Measurements from ENCODE around the gene TEX12.
"Not testable (repeated sequence)": the region's sequence is repeated elsewhere in the genome, so short reads cannot be mapped to it uniquely, and the experiment has no call there.

Gene TEX12

GRCh38 chr11:112199101-112199500, 31.9 kb downstream of the TEX12 start:
- H3K27me3 Mint-ChIP-seq; H3K36me3 Mint-ChIP-seq (ENCODE audit: insufficient read depth); DNase-seq (ENCODE audit: low spot score in 2 of 2); H3K4me3 Mint-ChIP-seq; ATAC-seq (replicated peaks; ENCODE audit: extremely low read depth, poor library complexity, severe bottlenecking); H3K9me3 Mint-ChIP-seq; H3K27ac Mint-ChIP-seq (ENCODE audit: low read depth); H3K4me1 Mint-ChIP-seq: not testable (repeated sequence)

DNA sequence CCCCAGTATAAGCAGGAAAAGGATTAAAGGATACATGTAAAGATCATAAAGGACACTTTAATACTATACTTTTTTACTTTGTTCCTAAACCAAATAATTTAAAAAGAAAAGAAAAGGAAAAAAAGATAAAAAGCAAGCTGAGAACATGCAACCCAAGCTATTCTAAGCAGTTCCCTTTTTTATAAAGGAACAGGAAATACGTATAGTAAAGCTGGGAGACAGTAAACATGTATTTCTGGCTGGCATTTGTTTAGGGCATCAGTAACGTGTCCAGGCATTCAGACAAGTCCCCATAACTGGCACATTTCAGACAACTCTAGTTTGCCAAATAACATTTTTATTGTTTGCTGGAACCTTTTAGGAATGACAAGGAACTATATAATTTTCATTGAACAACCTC, 33.1 kb downstream of the TEX12 start:
- Mint-ChIP-seq H3K27me3 (no peaks in the 10 kb centered on the region), H3K27ac (ENCODE audit: low read depth) (no peak overlapping the region), H3K4me3 (no peak overlapping the region), H3K4me1 (no peaks in the 10 kb centered on the region), H3K9me3 (no peaks in the 10 kb centered on the region), H3K36me3 (ENCODE audit: insufficient read depth) (no peaks in the 10 kb centered on the region)
- DNase-seq (ENCODE audit: low spot score in 2 of 2) (no peak), ATAC-seq (replicated peaks; ENCODE audit: extremely low read depth, poor library complexity, severe bottlenecking) (no peak)

DNA sequence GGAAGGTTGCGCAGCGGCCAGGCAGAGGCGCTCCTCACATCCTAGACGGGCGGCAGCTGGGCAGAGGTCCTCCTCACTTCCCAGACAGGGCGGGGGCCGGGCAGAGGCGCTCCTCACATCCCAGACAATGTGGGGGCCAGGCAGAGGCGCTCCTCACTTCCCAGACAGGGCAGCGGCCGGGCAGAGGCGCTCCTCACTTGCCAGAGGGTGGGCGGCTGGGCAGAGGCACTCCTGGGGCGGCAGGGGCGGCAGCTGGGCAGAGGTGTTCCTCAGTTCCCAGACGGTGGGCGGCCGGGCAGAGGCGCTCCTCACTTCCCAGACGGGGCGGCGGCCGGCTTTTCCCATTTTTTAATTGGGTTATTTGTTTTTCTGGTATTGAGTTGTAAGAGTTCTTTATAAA, 38.9 kb downstream of the TEX12 start:
- H3K27me3 Mint-ChIP-seq, result peaks cover 17% of the 10 kb centered on the region
- ATAC-seq (replicated peaks; ENCODE audit: extremely low read depth, poor library complexity, severe bottlenecking) (no peak), DNase-seq (ENCODE audit: low spot score in 2 of 2) (no peak)
- H3K4me3 Mint-ChIP-seq, result no peak overlapping the region
- no peaks in the 10 kb centered on the region for H3K9me3 Mint-ChIP-seq
- no peak overlapping the region for H3K27ac Mint-ChIP-seq (ENCODE audit: low read depth)
- H3K36me3 Mint-ChIP-seq (ENCODE audit: insufficient read depth), result no peaks in the 10 kb centered on the region
- no peaks in the 10 kb centered on the region for H3K4me1 Mint-ChIP-seq

DNA sequence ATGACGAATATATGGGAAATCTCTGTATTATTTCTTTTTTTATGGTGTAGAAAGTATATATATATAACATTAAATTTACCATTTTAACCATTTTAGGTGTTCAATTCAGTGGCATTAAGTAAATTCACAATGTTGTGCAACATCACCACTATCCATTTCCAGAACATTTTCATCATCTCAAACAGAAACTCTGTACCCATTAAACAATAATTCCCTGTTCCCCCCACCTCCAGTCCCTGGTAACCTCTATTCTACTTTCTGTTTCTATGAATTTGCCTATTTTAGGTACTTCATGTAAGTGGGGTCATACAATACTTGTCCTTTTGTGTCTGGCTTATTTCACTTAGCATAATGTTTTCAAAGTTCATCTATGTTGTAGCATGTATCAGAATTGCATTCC, 43.7 kb downstream of the TEX12 start:
- Mint-ChIP-seq H3K27me3 (peaks cover 17% of the 10 kb centered on the region), H3K4me1 (peaks cover 6% of the 10 kb centered on the region), H3K36me3 (ENCODE audit: insufficient read depth) (no peaks in the 10 kb centered on the region), H3K9me3 (no peaks in the 10 kb centered on the region), H3K4me3 (no peak overlapping the region), H3K27ac (ENCODE audit: low read depth) (no peak overlapping the region)
- ATAC-seq (replicated peaks; ENCODE audit: extremely low read depth, poor library complexity, severe bottlenecking) (no peak), DNase-seq (ENCODE audit: low spot score in 2 of 2) (no peak)

GRCh38 chr11:112211536-112211935, 44.4 kb downstream of the TEX12 start:
- ATAC-seq (replicated peaks; ENCODE audit: extremely low read depth, poor library complexity, severe bottlenecking), result no peak
- H3K4me1 Mint-ChIP-seq, result peaks cover 6% of the 10 kb centered on the region
- H3K9me3 Mint-ChIP-seq, result no peaks in the 10 kb centered on the region
- peaks cover 17% of the 10 kb centered on the region for H3K27me3 Mint-ChIP-seq
- H3K36me3 Mint-ChIP-seq (ENCODE audit: insufficient read depth), result no peaks in the 10 kb centered on the region
- no peak overlapping the region for H3K27ac Mint-ChIP-seq (ENCODE audit: low read depth)
- no peak for DNase-seq (ENCODE audit: low spot score in 2 of 2)
- H3K4me3 Mint-ChIP-seq, result no peak overlapping the region

GRCh38 chr11:112212290-112212689, 45.1 kb downstream of the TEX12 start:
- Mint-ChIP-seq H3K36me3 (ENCODE audit: insufficient read depth) (no peaks in the 10 kb centered on the region), H3K4me1 (peaks cover 6% of the 10 kb centered on the region), H3K27me3 (peaks cover 17% of the 10 kb centered on the region), H3K9me3 (no peaks in the 10 kb centered on the region), H3K4me3 (no peak overlapping the region), H3K27ac (ENCODE audit: low read depth) (no peak overlapping the region)
- no peak for ATAC-seq (replicated peaks; ENCODE audit: extremely low read depth, poor library complexity, severe bottlenecking)
- no peak for DNase-seq (ENCODE audit: low spot score in 2 of 2)

GRCh38 chr11:112212710-112213109, 45.5 kb downstream of the TEX12 start:
- Mint-ChIP-seq H3K27ac (ENCODE audit: low read depth) (no peak overlapping the region), H3K4me3 (no peak overlapping the region), H3K36me3 (ENCODE audit: insufficient read depth) (no peaks in the 10 kb centered on the region), H3K4me1 (peaks cover 6% of the 10 kb centered on the region), H3K9me3 (no peaks in the 10 kb centered on the region), H3K27me3 (peaks cover 17% of the 10 kb centered on the region)
- DNase-seq (ENCODE audit: low spot score in 2 of 2), result no peak
- ATAC-seq (replicated peaks; ENCODE audit: extremely low read depth, poor library complexity, severe bottlenecking), result no peak

DNA sequence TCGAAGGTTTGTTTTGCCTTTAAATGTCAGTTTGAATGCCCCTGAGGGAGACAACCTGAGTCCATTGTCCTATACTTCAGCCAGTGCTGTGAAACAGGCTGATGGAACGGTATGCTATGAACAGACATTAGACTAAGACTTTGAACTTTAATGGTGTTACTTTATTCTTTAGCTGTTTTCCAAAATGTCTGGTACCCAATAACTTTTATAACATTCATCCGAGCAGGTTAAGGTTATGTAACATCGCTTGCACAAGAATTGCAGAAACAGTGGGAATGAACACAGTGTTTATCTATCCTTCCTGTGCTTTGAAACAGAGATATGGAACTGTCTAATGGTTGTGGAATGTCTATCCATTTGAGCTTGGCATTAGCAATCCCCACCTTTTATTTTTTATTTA, 46.6 kb downstream of the TEX12 start:
- no peak overlapping the region for H3K4me3 Mint-ChIP-seq
- DNase-seq (ENCODE audit: low spot score in 2 of 2), result no peak
- no peak for ATAC-seq (replicated peaks; ENCODE audit: extremely low read depth, poor library complexity, severe bottlenecking)
- H3K36me3 Mint-ChIP-seq (ENCODE audit: insufficient read depth), result peaks cover 1% of the 10 kb centered on the region
- no peak overlapping the region for H3K27ac Mint-ChIP-seq (ENCODE audit: low read depth)
- peaks cover 6% of the 10 kb centered on the region for H3K4me1 Mint-ChIP-seq
- H3K27me3 Mint-ChIP-seq, result peaks cover 15% of the 10 kb centered on the region
- H3K9me3 Mint-ChIP-seq, result no peaks in the 10 kb centered on the region

GRCh38 chr11:112215621-112216020, 48.4 kb downstream of the TEX12 start:
- DNase-seq (ENCODE audit: low spot score in 2 of 2) (no peak), ATAC-seq (replicated peaks; ENCODE audit: extremely low read depth, poor library complexity, severe bottlenecking) (no peak)
- Mint-ChIP-seq H3K27ac (ENCODE audit: low read depth) (no peak overlapping the region), H3K9me3 (no peaks in the 10 kb centered on the region), H3K27me3 (no peaks in the 10 kb centered on the region), H3K4me1 (peaks cover 11% of the 10 kb centered on the region), H3K4me3 (no peak overlapping the region), H3K36me3 (ENCODE audit: insufficient read depth) (peaks cover 1% of the 10 kb centered on the region)

GRCh38 chr11:112216561-112217105, 49.5 kb downstream of the TEX12 start:
- Mint-ChIP-seq H3K27ac (ENCODE audit: low read depth) (no peak overlapping the region), H3K27me3 (no peaks in the 10 kb centered on the region), H3K4me3 (no peak overlapping the region), H3K9me3 (no peaks in the 10 kb centered on the region), H3K4me1 (peaks cover 8% of the 10 kb centered on the region), H3K36me3 (ENCODE audit: insufficient read depth) (peaks cover 1% of the 10 kb centered on the region)
- no peak for DNase-seq (ENCODE audit: low spot score in 2 of 2)
- ATAC-seq (replicated peaks; ENCODE audit: extremely low read depth, poor library complexity, severe bottlenecking), result no peak

GRCh38 chr11:112219476-112220232, 52.5 kb downstream of the TEX12 start:
- DNase-seq (ENCODE audit: low spot score in 2 of 2) (peak; percentile 15 to 46), ATAC-seq (replicated peaks; ENCODE audit: extremely low read depth, poor library complexity, severe bottlenecking) (peak; percentile 97)
- Mint-ChIP-seq H3K4me3 (no peak overlapping the region), H3K27me3 (no peaks in the 10 kb centered on the region), H3K27ac (ENCODE audit: low read depth) (no peak overlapping the region), H3K4me1 (peaks cover 5% of the 10 kb centered on the region), H3K9me3 (no peaks in the 10 kb centered on the region), H3K36me3 (ENCODE audit: insufficient read depth) (peaks cover 1% of the 10 kb centered on the region)

- Mint-ChIP-seq H3K9me3 (no peaks in the 10 kb centered on the region), H3K4me3 (no peak overlapping the region)
- no peak for ATAC-seq (replicated peaks; ENCODE audit: extremely low read depth, poor library complexity, severe bottlenecking)
Observed at GRCh38 chr11:112221274-112221835, 54.2 kb downstream of the TEX12 start.

More at GRCh38 chr11:112221274-112221835, 54.2 kb downstream of the TEX12 start:
- no peak overlapping the region for H3K27ac Mint-ChIP-seq (ENCODE audit: low read depth)
- H3K4me1 Mint-ChIP-seq, result peaks cover 5% of the 10 kb centered on the region
- peaks cover 7% of the 10 kb centered on the region for H3K36me3 Mint-ChIP-seq (ENCODE audit: insufficient read depth)
- no peak for DNase-seq (ENCODE audit: low spot score in 2 of 2)
- H3K27me3 Mint-ChIP-seq, result no peaks in the 10 kb centered on the region
